GM19372 (cell line): ENCODE results near the gene ACOX1.

Experiments
- ATAC-seq: cut with Tn5 transposase; IDR thresholded peaks from one replicate; pipeline ENCODE4 v1.9.1; 2021; ENCODE audit warnings: mild to moderate bottlenecking, low read depth, moderate library complexity; ENCODE audit not compliant: unreplicated experiment

ACOX1 gene

DNA sequence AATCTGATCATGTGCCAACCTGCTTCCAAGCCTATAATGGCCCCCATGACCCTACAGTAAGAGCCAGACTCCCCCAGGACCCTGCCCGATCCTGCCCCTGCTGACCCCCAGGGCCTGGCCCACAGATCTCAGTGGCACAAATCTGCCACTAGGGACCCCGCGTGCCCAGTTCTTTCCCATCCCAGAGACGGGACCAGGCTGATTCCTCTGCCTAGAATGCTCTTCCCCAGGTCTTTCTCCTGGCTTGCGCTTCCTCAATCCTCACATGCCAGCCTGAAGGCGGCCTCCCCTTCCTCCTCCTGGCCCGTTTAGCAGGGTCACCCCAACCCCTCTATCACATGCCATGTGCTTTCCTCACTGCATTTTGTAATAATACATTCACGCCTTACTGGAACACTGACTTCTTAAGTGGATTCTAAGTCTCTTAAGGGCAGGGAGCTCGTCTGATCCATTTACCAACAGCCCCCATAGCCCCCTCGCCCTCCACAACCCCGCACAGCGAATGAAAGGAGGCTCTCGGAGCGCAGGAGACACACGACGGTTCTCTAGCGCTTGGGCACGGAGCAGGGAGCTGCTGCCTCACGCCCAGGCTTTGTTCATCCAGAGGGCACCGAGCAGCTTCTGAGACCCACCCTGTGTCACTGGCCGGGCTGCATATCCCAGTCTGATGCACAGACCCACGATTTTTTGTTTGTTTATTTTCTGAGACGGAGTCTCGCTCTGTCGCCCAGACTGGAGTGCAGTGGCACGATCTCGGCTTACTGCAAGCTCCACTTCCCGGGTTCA is 83.4 kb downstream of the ACOX1 start:
- no peak for ATAC-seq

GRCh38 chr17:75894049-75894733 is 84.8 kb downstream of the ACOX1 start:
- no peak for ATAC-seq

- no peak for ATAC-seq
These were observed 85.5 kb downstream of the ACOX1 start for GRCh38 chr17:75893305-75894048.

- no peak for ATAC-seq
These were observed 86.3 kb downstream of the ACOX1 start for GRCh38 chr17:75892556-75893224.

- ATAC-seq: no peak
These were observed 87.1 kb downstream of the ACOX1 start for GRCh38 chr17:75891605-75892555.
